Measurements from ENCODE around the gene RHBDF2.

The RHBDF2 gene

DNA sequence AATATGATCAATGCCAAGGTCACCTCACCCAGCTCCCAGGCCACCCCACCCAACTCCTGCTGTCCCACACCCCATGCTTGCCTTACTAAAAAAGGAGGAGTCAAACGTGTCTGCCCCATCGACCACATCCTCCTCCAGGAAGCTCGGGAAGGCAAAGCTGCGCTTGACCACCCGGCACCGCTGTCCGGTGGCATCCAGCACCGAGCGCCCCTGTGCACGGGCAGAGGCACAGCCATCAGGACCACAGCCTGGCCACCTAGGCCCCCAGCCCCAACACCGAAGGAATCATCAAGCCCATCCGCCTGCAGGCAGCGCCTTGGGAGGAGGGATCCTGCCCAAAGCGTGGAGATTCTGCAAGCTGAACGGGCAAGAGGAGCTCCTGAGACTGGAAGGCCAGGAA lies 23.6 kb downstream of the RHBDF2 start:
- no peak for DNase-seq

- DNase-seq: no peak
Measured at GRCh38 chr17:76476736-76477135, 24.5 kb downstream of the RHBDF2 start.

- DNase-seq: no peak
Measured at GRCh38 chr17:76475302-76475701, 25.9 kb downstream of the RHBDF2 start.

DNA sequence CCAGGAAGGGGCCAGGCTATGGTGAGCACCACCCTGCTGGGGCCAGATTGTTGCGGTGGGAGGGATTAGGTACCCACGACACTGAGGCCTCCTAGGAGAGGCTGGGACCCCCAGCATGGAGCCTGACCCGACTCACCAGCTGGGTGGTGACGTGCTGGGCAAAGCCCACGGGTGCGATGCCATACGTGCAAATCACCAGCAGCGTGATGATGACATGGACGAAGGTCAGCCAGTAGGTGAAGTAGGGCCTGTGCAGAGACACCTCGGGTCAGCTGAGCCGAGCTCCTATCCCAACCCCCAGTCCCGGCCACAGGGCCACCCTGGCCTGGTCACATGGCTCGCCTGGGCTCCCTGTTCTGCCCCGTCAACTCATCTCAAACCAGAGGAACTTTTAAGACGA lies 26.3 kb downstream of the RHBDF2 start:
- DNase-seq: no peak

GRCh38 chr17:76474238-76474637 lies 27.0 kb downstream of the RHBDF2 start:
- DNase-seq: no peak

DNA sequence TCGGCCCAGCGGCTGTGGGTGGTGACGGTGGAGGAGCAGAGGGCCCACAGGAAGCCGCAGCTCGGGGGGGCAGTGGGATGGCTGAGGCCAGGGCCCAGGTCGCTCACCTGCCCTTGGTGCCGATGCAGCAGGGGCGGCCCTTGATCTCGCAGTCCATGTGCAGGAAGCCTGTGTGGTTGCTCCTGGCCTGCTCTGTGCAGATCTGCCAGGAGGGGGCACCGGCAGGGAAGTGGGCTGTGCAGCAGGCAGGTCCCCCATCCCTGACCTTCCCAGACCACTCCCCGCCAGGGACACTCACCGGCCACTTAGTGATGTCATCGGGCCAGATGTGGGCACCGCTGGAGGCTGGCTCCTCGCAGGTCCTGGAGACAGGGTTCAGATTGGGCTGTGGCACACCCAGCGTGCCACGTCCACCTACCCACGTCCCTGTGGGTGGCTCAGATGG lies 27.7 kb downstream of the RHBDF2 start:
- DNase-seq: no peak

DNA sequence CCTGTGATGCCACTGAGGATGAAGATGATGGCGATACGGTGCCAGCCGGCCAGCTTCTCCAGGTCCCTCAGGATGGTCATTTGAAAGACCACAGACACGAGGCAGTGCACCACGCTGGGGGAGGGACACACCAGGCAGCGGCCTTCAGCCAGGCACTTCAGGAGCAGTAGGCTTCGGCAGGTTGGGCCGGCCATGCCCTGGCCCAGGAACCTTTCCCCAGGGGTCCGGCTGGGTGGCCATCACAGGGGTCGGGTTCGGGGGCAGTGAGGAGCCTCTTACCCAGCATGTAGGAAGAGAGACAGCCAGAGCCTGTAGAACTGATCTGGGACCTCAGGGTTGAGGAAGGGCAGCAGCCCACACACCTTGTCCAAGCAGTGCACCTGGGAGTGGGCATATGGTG lies 28.5 kb downstream of the RHBDF2 start:
- DNase-seq: no peak

GRCh38 chr17:76472258-76472645 lies 29.0 kb downstream of the RHBDF2 start:
- no peak for DNase-seq

GRCh38 chr17:76471498-76472257 lies 29.5 kb downstream of the RHBDF2 start:
- DNase-seq: no peak

DNA sequence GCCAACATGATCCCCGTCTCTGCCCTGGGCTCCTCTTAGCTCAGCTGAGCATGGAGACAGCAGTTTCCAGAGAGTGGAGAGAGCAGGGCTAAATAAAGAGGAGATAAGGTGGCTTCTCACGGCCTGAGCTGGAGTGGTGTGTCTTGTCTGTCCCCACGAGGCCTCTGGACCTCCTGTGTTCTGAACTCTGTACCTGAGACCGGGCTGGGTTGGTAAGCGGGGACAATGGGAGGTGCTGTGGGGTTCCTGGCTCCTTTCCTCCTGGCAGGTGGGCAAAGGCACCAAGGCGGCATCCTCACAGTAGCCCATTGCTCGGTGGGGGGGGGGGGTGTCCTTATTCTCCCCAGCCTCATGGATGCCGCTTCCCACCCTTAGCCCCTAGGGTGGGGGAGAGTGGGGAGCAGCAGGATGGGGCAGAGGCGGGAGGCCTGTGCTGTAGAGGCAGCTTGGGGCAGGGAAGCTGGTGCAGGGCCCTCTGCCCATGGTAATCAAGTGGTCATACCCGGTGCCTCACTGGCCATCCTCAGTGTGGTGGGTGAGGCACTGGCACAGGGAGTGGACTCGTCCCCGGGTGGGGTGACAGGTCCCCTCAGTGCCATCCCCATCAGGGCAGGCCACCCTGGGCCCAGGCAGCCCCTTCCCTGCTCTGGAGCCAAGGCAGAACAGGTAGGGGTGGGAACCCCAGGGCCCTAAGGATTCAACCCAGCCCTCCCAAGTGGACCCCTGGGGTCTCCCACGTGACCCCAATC lies 31.1 kb downstream of the RHBDF2 start:
- DNase-seq: no peak

GRCh38 chr17:76469076-76469990 lies 31.9 kb downstream of the RHBDF2 start:
- no peak for DNase-seq

GRCh38 chr17:76468634-76469010 lies 32.6 kb downstream of the RHBDF2 start:
- DNase-seq: no peak

- no peak for DNase-seq
Measured at GRCh38 chr17:76467809-76468633, 33.2 kb downstream of the RHBDF2 start.

DNA sequence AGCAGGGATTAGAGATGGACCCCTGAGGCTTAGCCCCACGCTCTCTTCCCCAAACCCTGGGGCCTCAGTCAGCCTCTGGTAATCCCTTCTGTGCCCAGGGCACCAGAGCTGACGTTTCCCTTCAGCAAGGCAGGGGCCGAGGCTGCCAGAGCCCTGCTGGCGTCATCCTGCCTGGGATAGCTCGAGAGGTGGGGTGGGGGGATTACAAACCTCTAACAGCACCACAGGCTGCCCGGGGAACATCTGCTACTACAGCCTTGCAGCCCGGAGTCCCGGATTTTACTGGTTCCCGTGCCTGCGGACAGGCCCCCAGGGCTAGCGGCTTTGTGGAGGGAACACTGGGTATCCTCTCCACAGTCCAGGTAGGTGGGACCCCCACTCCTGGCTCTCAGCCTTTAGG lies 33.9 kb downstream of the RHBDF2 start, which contains the start of gene AANAT:
Gene AANAT (plus strand): TSS at position 238 of the 400 bp plus-strand sequence. CDS start 1,144 bp downstream, outside the sequence.
- no peak for DNase-seq

- no peak for DNase-seq
Measured at GRCh38 chr17:76466775-76467130, 34.5 kb downstream of the RHBDF2 start.

GRCh38 chr17:76462556-76463290 lies 38.5 kb downstream of the RHBDF2 start:
- no peak for DNase-seq

- no peak for DNase-seq
Measured at GRCh38 chr17:76461765-76462555, 39.3 kb downstream of the RHBDF2 start.

- DNase-seq: no peak
Measured at GRCh38 chr17:76459674-76460073, 41.5 kb downstream of the RHBDF2 start.

- no peak for DNase-seq
Measured at GRCh38 chr17:76458580-76459490, 42.4 kb downstream of the RHBDF2 start.

DNA sequence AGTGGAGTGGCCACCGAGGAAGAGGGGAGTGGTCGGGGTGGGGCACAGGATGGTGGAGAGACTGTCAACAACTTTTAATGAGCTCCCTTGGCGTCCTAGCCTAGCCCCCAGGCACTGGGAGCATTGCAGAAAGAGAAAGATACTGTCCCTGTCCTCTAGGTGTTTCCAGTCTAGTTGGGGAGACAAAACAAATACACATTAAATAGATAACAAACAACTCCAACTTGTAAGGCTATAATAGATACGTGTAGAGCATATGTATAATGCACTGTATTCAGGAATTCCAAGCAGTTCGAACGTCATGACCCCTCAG lies 47.8 kb downstream of the RHBDF2 start:
- no peak for DNase-seq
